Activated CD8-positive, alpha-beta memory T cell treated with anti-CD3 and anti-CD28 coated beads for 24 hours (primary cell): ENCODE measurements around the gene C1QTNF9.
"Not testable (repeated sequence)": the region's sequence is repeated elsewhere in the genome, so short reads cannot be mapped to it uniquely, and the experiment has no call there.

ENCODE experiments used
- DNase-seq: peaks from one replicate; pipeline ENCODE4 v3.0.0-alpha.2; 2020

Gene C1QTNF9

GRCh38 chr13:24284889-24285565 lies 24.4 kb upstream of the C1QTNF9 start:
- DNase-seq, result no peak

GRCh38 chr13:24286624-24287023 lies 22.8 kb upstream of the C1QTNF9 start:
- peak; percentile 42 for DNase-seq

- peak; percentile 32 for DNase-seq
Measured at GRCh38 chr13:24287748-24288287, 21.6 kb upstream of the C1QTNF9 start.

- DNase-seq, result no peak
Measured at GRCh38 chr13:24288870-24289269, 20.5 kb upstream of the C1QTNF9 start.

GRCh38 chr13:24290280-24290932 lies 19.0 kb upstream of the C1QTNF9 start:
- peak; percentile 50 for DNase-seq

- DNase-seq, result no peak
Measured at GRCh38 chr13:24292481-24292880, 16.9 kb upstream of the C1QTNF9 start.

- peak; percentile 44 for DNase-seq
Measured at GRCh38 chr13:24293746-24294145, 15.6 kb upstream of the C1QTNF9 start.

GRCh38 chr13:24299488-24300114 lies 9.8 kb upstream of the C1QTNF9 start:
- DNase-seq, result peak; percentile 46

GRCh38 chr13:24301434-24301833 lies 7.9 kb upstream of the C1QTNF9 start:
- DNase-seq, result peak; percentile 40

- DNase-seq, result no peak
Measured at GRCh38 chr13:24301911-24302310, 7.5 kb upstream of the C1QTNF9 start.

GRCh38 chr13:24304620-24305019 lies 4.8 kb upstream of the C1QTNF9 start:
- peak; percentile 49 for DNase-seq

GRCh38 chr13:24306632-24307031 lies 2.7 kb upstream of the C1QTNF9 start:
- DNase-seq, result no peak

- peak; percentile 54 for DNase-seq
Measured at GRCh38 chr13:24307211-24308067, 1.9 kb upstream of the C1QTNF9 start.

GRCh38 chr13:24308068-24308445 lies 1.3 kb upstream of the C1QTNF9 start:
- DNase-seq, result peak; percentile 58

GRCh38 chr13:24308488-24309020 lies 826 bp upstream of the C1QTNF9 start:
- no peak for DNase-seq

- no peak for DNase-seq
Measured at GRCh38 chr13:24313439-24313838, 4.1 kb downstream of the C1QTNF9 start.

GRCh38 chr13:24317835-24318234 lies 8.5 kb downstream of the C1QTNF9 start:
- DNase-seq, result not testable (repeated sequence)

- not testable (repeated sequence) for DNase-seq
Measured at GRCh38 chr13:24318878-24319277, 9.5 kb downstream of the C1QTNF9 start.

GRCh38 chr13:24319641-24320040 lies 10.3 kb downstream of the C1QTNF9 start:
- not testable (repeated sequence) for DNase-seq

GRCh38 chr13:24321416-24321815 lies 12.0 kb downstream of the C1QTNF9 start:
- DNase-seq, result not testable (repeated sequence)

GRCh38 chr13:24322470-24322869 lies 13.1 kb downstream of the C1QTNF9 start:
- DNase-seq, result not testable (repeated sequence)

GRCh38 chr13:24323036-24323738 lies 13.8 kb downstream of the C1QTNF9 start:
- no peak for DNase-seq
